ENCODE data around the gene ADD1. TPM values are rescaled to one million over a fixed set of nuclear protein-coding genes. Genes with fewer than 3 reads are reported as not detected.

Gene ADD1
- polyA plus RNA-seq, 1 donor (not counting 4 experiments of a cell fraction or from before 2014, with no cell fraction given): 109 TPM

DNA sequence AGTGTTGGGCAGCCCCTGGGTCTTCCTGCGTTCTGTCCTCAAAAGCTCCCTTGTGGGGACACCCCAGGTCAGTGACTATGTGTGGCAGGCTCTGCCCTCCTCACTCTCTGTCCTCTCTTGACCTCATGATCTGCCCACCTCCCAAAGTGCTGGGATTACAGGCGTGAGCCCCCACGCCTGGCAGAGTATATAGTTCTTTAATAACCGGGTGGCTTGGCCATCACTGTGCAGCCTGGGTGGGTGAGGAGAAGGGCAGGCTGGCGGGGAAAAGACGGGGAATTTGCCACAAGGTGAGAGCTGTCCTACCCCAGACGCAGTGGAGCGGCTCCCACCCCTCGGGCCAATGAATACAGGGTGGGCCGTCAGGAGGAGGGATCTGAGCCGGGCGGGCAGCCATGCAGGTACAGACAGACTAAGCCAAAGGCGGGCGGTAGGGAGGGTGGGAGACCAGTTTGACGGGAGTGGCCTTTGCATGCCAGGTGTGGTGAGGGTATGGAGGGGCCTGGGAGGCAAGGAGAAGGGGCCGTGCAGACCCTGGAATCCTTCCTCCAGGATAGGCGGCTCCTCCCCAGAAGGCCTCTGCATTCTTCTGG lies 48.2 kb upstream of the ADD1 start:
- Histone ChIP-seq H3K4me2 (ENCODE audit: control insufficient read depth, extremely low read depth, insufficient read depth, low read depth, low read length) (peak overlapping the region; percentile 83), H3K9ac (ENCODE audit: control insufficient read depth, extremely low read depth, insufficient read depth, low read length) (peak overlapping the region; percentile 68), H4K20me1 (ENCODE audit: control insufficient read depth, extremely low read depth, insufficient read depth, low read length) (no peaks in the 10 kb centered on the region), H3K79me2 (ENCODE audit: control insufficient read depth, insufficient read depth, low read length) (no peaks in the 10 kb centered on the region), H3K4me1 (ENCODE audit: control insufficient read depth, extremely low read depth, insufficient read depth, low read length) (peaks cover 63% of the 10 kb centered on the region), H3K9me3 (ENCODE audit: control insufficient read depth, low read depth, low read length) (no peaks in the 10 kb centered on the region), H3K27me3 (ENCODE audit: control insufficient read depth, extremely low read depth, insufficient read depth, low read length) (peaks cover 14% of the 10 kb centered on the region), H3K4me3 (ENCODE audit: control insufficient read depth in 2 of 3, extremely low read depth in 1 of 3, insufficient read depth in 2 of 3, low read depth in 1 of 3, low read length in 3 of 3) (no peak overlapping the region), H3K9me1 (ENCODE audit: control insufficient read depth, extremely low read depth, insufficient read depth, low read length) (no peaks in the 10 kb centered on the region), H3K27ac (ENCODE audit: control insufficient read depth, insufficient read depth, low read length) (no peak overlapping the region), H3K36me3 (ENCODE audit: control insufficient read depth in 2 of 2, extremely low read depth in 1 of 2, insufficient read depth in 2 of 2, low read length in 2 of 2) (no peaks in the 10 kb centered on the region), H2AFZ (ENCODE audit: control insufficient read depth, low read length) (no peak overlapping the region)
- no peak for TF ChIP-seq EZH2 (IDR thresholded peaks at IDR 0.05; ENCODE audit: low read length)
- TF ChIP-seq, protein P1, sequence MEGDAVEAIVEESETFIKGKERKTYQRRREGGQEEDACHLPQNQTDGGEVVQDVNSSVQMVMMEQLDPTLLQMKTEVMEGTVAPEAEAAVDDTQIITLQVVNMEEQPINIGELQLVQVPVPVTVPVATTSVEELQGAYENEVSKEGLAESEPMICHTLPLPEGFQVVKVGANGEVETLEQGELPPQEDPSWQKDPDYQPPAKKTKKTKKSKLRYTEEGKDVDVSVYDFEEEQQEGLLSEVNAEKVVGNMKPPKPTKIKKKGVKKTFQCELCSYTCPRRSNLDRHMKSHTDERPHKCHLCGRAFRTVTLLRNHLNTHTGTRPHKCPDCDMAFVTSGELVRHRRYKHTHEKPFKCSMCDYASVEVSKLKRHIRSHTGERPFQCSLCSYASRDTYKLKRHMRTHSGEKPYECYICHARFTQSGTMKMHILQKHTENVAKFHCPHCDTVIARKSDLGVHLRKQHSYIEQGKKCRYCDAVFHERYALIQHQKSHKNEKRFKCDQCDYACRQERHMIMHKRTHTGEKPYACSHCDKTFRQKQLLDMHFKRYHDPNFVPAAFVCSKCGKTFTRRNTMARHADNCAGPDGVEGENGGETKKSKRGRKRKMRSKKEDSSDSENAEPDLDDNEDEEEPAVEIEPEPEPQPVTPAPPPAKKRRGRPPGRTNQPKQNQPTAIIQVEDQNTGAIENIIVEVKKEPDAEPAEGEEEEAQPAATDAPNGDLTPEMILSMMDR (optimal IDR thresholded peaks at IDR 0.05 in 1 of 3, IDR thresholded peaks at IDR 0.05 in 1 of 3, conservative IDR thresholded peaks at IDR 0.05 in 1 of 3; ENCODE audit: extremely low read depth in 1 of 3, insufficient read depth in 2 of 3, low read length in 3 of 3): no peak
- FAIRE-seq (no peak), DNase-seq (ENCODE audit: low read depth, low spot score) (no peak)
- dilution Hi-C loops (cut with MboI; ENCODE audit: extremely low pct_ligation_motif_present, low sequenced_read_pairs): no loop called here

DNA sequence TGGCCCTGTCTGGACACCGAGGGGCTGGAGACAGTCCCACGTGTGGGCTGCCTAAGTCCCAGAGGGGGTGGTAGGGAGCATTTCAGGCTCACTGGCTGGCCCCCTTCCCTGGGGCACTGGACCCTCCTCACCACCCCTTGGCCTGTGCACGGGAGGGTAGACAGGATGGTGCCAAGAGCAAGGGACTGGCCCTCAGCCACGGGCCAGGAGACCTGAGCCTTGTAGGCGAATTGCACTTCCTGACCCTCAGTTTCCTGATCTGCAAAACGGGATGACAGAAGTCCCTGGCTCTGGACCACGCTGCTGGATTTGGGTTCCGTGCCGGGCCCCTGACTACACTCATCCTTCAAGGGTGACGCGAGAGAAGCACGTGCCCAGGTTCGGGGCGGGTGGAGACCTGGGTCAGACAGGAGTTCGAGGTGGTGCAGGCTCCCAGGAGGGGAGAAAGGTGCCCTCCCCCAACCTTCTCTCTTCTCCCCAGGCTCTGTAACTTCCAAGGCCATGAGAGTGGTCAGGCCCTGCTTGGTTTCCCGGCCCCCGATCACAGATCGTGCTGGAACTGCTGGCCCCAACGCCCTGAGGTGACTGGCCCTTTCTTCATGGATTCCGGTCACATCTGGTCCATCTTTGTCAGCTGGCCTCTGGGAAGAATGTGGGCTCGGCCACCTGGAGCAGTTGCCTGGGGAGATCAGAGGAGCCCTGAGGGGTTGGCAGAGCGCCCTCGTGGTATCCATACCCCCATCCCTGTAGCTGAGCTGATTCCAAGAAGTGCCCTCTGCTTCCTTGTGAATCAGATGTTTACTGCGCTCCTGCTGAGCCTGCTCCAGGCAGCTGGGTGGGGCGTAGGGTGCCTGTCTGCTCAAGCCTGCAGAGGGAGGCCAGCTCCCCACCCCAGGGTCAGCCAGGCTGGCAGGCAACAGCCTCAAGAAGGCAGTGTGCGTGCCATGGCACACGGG lies 47.5 kb upstream of the ADD1 start:
- Histone ChIP-seq H3K4me2 (ENCODE audit: control insufficient read depth, extremely low read depth, insufficient read depth, low read depth, low read length) (peak overlapping the region; percentile 52), H3K9ac (ENCODE audit: control insufficient read depth, extremely low read depth, insufficient read depth, low read length) (peak overlapping the region; percentile 59)

More for the DNA sequence above, 47.5 kb upstream of the ADD1 start:
- Histone ChIP-seq H4K20me1 (ENCODE audit: control insufficient read depth, extremely low read depth, insufficient read depth, low read length) (no peaks in the 10 kb centered on the region), H3K27ac (ENCODE audit: control insufficient read depth, insufficient read depth, low read length) (peak overlapping the region; percentile 50), H3K9me1 (ENCODE audit: control insufficient read depth, extremely low read depth, insufficient read depth, low read length) (no peaks in the 10 kb centered on the region), H3K4me1 (ENCODE audit: control insufficient read depth, extremely low read depth, insufficient read depth, low read length) (peaks cover 71% of the 10 kb centered on the region), H3K79me2 (ENCODE audit: control insufficient read depth, insufficient read depth, low read length) (no peaks in the 10 kb centered on the region), H3K4me3 (ENCODE audit: control insufficient read depth in 2 of 3, extremely low read depth in 1 of 3, insufficient read depth in 2 of 3, low read depth in 1 of 3, low read length in 3 of 3) (no peak overlapping the region), H3K9me3 (ENCODE audit: control insufficient read depth, low read depth, low read length) (no peaks in the 10 kb centered on the region), H2AFZ (ENCODE audit: control insufficient read depth, low read length) (peak overlapping the region; percentile 48), H3K27me3 (ENCODE audit: control insufficient read depth, extremely low read depth, insufficient read depth, low read length) (peaks cover 10% of the 10 kb centered on the region), H3K36me3 (ENCODE audit: control insufficient read depth in 2 of 2, extremely low read depth in 1 of 2, insufficient read depth in 2 of 2, low read length in 2 of 2) (no peaks in the 10 kb centered on the region)
- peak; percentile 69 for DNase-seq (ENCODE audit: low read depth, low spot score)
- dilution Hi-C loops (cut with MboI; ENCODE audit: extremely low pct_ligation_motif_present, low sequenced_read_pairs): no loop called here
- TF ChIP-seq, protein P1 (optimal IDR thresholded peaks at IDR 0.05 in 1 of 3, IDR thresholded peaks at IDR 0.05 in 1 of 3, conservative IDR thresholded peaks at IDR 0.05 in 1 of 3; ENCODE audit: extremely low read depth in 1 of 3, insufficient read depth in 2 of 3, low read length in 3 of 3): peak in 1 of 3 experiments; percentile 12
- TF ChIP-seq EZH2 (IDR thresholded peaks at IDR 0.05; ENCODE audit: low read length): no peak
- peak; percentile 90 for FAIRE-seq
